GM19023 (cell line): Measurements from ENCODE around the gene FAM234B.

ENCODE experiments used
- ATAC-seq: cut with Tn5 transposase; IDR thresholded peaks from one replicate; pipeline ENCODE4 v1.9.1; 2021; ENCODE audit warnings: mild to moderate bottlenecking, moderate library complexity; ENCODE audit not compliant: unreplicated experiment

FAM234B gene

GRCh38 chr12:13087766-13088165, 43.6 kb downstream of the FAM234B start:
- ATAC-seq: no peak

GRCh38 chr12:13088496-13088895, 44.3 kb downstream of the FAM234B start:
- no peak for ATAC-seq

GRCh38 chr12:13090054-13090453, 45.9 kb downstream of the FAM234B start:
- no peak for ATAC-seq

GRCh38 chr12:13091832-13092231, 47.7 kb downstream of the FAM234B start:
- ATAC-seq: no peak

GRCh38 chr12:13093191-13093847, 49.1 kb downstream of the FAM234B start:
- ATAC-seq: no peak

GRCh38 chr12:13093848-13094220, 49.7 kb downstream of the FAM234B start:
- ATAC-seq: no peak

- no peak for ATAC-seq
These were observed 50.2 kb downstream of the FAM234B start for GRCh38 chr12:13094367-13094766.

- no peak for ATAC-seq
These were observed 51.2 kb downstream of the FAM234B start for GRCh38 chr12:13095266-13095995.

- no peak for ATAC-seq
These were observed 53.4 kb downstream of the FAM234B start for GRCh38 chr12:13097491-13098011.

GRCh38 chr12:13099066-13099843, 55.1 kb downstream of the FAM234B start:
- no peak for ATAC-seq

GRCh38 chr12:13099844-13100604, 55.8 kb downstream of the FAM234B start:
- no peak for ATAC-seq

GRCh38 chr12:13100605-13100881, 56.4 kb downstream of the FAM234B start:
- ATAC-seq: no peak

GRCh38 chr12:13100882-13101769, 56.9 kb downstream of the FAM234B start:
- ATAC-seq: peak; percentile 94

- ATAC-seq: no peak
These were observed 57.7 kb downstream of the FAM234B start for GRCh38 chr12:13101821-13102375.

- no peak for ATAC-seq
These were observed 58.4 kb downstream of the FAM234B start for GRCh38 chr12:13102461-13103195.

GRCh38 chr12:13103391-13104033, 59.3 kb downstream of the FAM234B start, which contains the start of gene GSG1:
GSG1 (minus strand) TSS chr12:13103667; CDS start chr12:13103512, 155 bp downstream.
- ATAC-seq: no peak

- no peak for ATAC-seq
These were observed 60.2 kb downstream of the FAM234B start for GRCh38 chr12:13104409-13104808.

GRCh38 chr12:13105781-13106180, 61.6 kb downstream of the FAM234B start:
- no peak for ATAC-seq
